Choroid plexus epithelial cell (primary cell): ENCODE measurements around the gene ZNF497.
A peak's percentile ranks its signal among the peaks of the same experiment; 100 is the strongest.

Source experiments
- DNase-seq: peaks from one replicate; pipeline ENCODE4 v3.0.0-alpha.2; 2010; ENCODE audit warnings: low read depth
- H3K4me3 ChIP-seq: 2 replicates; pipeline ENCODE4 v1.5.1; 2011; ENCODE audit warnings: low read depth, mild to moderate bottlenecking, control low read depth, low read length, moderate library complexity
- CTCF ChIP-seq: conservative IDR thresholded peaks from 2 replicates; pipeline ENCODE4 v1.5.1; 2011; ENCODE audit warnings: low read depth, mild to moderate bottlenecking, control low read depth, inconsistent platforms, low read length, moderate library complexity

The ZNF497 gene

DNA sequence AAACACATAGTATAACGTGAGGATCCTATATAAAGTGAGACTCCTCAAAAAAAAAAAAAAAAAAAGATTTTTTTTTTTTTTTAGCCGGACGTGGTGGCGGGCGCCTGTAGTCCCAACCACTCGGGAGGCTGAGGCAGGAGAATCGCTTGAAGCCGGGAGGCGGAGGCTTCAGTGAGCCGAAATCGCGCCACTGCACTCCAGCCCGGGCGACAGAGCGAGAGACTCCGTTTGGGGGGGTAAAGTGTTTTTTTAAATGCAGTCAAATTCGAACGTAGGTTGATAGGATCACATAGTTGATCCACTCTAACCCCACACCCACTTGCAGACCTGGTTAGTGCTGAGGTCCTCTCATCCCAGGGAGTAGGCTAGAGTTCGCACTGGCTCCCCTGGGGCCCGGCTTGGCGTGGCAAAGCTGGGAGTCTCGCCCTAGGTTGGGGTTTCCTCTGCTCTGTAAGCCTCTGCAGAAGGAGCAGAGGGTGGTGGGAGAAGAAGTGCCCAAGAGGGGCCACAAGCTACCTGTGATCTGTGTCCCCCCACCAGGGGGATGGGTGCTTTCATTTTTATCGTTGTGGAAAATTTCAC lies 39.4 kb upstream of the ZNF497 start:
- no peak for DNase-seq
- peak overlapping the region; percentile 79 for H3K4me3 ChIP-seq
- TF ChIP-seq CTCF, result no peak

- TF ChIP-seq CTCF, result peak; percentile 10
- H3K4me3 ChIP-seq, result peak overlapping the region; percentile 79
- peak; percentile 100 for DNase-seq
Measured at GRCh38 chr19:58400916-58401839, 38.6 kb upstream of the ZNF497 start.

- no peak for DNase-seq
- H3K4me3 ChIP-seq, result peak overlapping the region; percentile 69
Measured at GRCh38 chr19:58400316-58400915, 37.9 kb upstream of the ZNF497 start.

GRCh38 chr19:58399903-58400302 lies 37.4 kb upstream of the ZNF497 start:
- H3K4me3 ChIP-seq, result no peak overlapping the region
- TF ChIP-seq CTCF, result no peak
- DNase-seq, result no peak

More at GRCh38 chr19:58400316-58400915, 37.9 kb upstream of the ZNF497 start:
- TF ChIP-seq CTCF, result no peak

GRCh38 chr19:58398545-58398944 lies 36.0 kb upstream of the ZNF497 start:
- DNase-seq, result no peak
- no peak overlapping the region for H3K4me3 ChIP-seq
- TF ChIP-seq CTCF, result no peak

- DNase-seq, result no peak
- no peak for TF ChIP-seq CTCF
- H3K4me3 ChIP-seq, result no peak overlapping the region
Measured at GRCh38 chr19:58398087-58398486, 35.5 kb upstream of the ZNF497 start.
